Astrocyte (in vitro differentiated cells and primary cell): ENCODE data around the gene VIPR2.

Experiments
- EZH2 ChIP-seq: IDR thresholded peaks from 2 replicates; pipeline ENCODE4 v1.6.1; 2012; ENCODE audit warnings: mild to moderate bottlenecking, low read length, inconsistent platforms; ENCODE audit not compliant: insufficient read depth
- TF ChIP-seq, protein P1 (sequence below): IDR thresholded peaks from 2 replicates; pipeline ENCODE4 v1.5.1; 2011; ENCODE audit warnings: low read depth, mild to moderate bottlenecking, inconsistent platforms, low read length, moderate library complexity; ENCODE audit not compliant: insufficient read depth

DNA sequence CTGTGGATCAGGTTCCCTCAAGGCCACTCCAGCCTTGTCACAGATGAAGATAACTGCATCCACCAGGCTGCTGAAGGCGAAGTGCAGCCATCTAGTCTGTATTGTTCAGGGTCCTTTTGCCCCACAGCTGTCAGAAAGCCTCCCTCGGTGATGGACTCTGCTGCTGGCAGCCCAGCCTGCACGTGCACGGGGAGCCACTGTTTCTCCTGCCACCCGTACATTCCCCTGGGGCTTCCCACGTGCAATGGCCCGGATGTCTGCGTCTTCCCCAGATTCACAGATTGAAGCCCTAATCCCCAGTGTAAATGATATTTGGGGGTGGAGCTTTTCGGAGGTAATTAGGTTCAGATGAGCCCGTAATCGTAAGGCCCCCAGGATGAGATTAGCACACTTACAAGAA, 46.6 kb upstream of the VIPR2 start:
- TF ChIP-seq, protein P1, sequence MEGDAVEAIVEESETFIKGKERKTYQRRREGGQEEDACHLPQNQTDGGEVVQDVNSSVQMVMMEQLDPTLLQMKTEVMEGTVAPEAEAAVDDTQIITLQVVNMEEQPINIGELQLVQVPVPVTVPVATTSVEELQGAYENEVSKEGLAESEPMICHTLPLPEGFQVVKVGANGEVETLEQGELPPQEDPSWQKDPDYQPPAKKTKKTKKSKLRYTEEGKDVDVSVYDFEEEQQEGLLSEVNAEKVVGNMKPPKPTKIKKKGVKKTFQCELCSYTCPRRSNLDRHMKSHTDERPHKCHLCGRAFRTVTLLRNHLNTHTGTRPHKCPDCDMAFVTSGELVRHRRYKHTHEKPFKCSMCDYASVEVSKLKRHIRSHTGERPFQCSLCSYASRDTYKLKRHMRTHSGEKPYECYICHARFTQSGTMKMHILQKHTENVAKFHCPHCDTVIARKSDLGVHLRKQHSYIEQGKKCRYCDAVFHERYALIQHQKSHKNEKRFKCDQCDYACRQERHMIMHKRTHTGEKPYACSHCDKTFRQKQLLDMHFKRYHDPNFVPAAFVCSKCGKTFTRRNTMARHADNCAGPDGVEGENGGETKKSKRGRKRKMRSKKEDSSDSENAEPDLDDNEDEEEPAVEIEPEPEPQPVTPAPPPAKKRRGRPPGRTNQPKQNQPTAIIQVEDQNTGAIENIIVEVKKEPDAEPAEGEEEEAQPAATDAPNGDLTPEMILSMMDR, result no peak
- TF ChIP-seq EZH2, result no peak
